Measurements from ENCODE around the gene FBL.

GRCh38 chr19:39878398-39878797 is 32.2 kb upstream of the FBL start:
- TF ChIP-seq, protein P1, sequence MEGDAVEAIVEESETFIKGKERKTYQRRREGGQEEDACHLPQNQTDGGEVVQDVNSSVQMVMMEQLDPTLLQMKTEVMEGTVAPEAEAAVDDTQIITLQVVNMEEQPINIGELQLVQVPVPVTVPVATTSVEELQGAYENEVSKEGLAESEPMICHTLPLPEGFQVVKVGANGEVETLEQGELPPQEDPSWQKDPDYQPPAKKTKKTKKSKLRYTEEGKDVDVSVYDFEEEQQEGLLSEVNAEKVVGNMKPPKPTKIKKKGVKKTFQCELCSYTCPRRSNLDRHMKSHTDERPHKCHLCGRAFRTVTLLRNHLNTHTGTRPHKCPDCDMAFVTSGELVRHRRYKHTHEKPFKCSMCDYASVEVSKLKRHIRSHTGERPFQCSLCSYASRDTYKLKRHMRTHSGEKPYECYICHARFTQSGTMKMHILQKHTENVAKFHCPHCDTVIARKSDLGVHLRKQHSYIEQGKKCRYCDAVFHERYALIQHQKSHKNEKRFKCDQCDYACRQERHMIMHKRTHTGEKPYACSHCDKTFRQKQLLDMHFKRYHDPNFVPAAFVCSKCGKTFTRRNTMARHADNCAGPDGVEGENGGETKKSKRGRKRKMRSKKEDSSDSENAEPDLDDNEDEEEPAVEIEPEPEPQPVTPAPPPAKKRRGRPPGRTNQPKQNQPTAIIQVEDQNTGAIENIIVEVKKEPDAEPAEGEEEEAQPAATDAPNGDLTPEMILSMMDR (conservative IDR thresholded peaks at IDR 0.05; ENCODE audit: low read length), result no peak
- TF ChIP-seq EZH2phosphoT487 (IDR thresholded peaks at IDR 0.05; ENCODE audit: borderline replicate concordance, low read depth, low read length), result no peak
